ENCODE data around the gene COBLL1. TPM values are rescaled to one million over a fixed set of nuclear protein-coding genes. Genes with fewer than 3 reads are reported as not detected.
A peak's percentile ranks its signal among the peaks of the same experiment; 100 is the strongest.
"Not testable (repeated sequence)": the region's sequence is repeated elsewhere in the genome, so short reads cannot be mapped to it uniquely, and the experiment has no call there.

Gene COBLL1
- total and polyA plus RNA-seq, 2 experiments from 2014 or later, result 87.3 to 146 TPM

DNA sequence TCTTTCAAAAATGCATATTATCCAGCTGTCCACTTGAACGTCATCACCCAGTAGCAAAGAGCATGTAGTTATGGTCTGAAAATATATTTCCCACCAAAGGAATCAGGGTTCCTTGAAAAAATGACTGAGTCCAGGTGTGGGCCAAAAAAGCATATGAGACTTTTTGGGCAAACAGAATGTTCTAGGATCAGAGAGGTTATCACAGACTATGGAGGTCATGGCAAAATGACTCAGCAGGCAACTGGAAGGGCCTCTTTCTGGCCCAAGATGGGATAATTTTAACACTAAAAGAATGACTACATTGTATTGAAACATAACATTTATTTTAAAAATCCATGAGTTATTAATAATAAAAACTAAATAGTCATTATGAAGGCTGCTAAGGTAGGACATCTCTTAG, 77.1 kb downstream of the COBLL1 start:
- no peak overlapping the region for H3K4me3 ChIP-seq
- no peaks in the 10 kb centered on the region for H3K4me1 ChIP-seq (ENCODE audit: insufficient read depth)
- no peak for DNase-seq (ENCODE audit: low spot score)
- no peak overlapping the region for H3K4me2 ChIP-seq
- no peaks in the 10 kb centered on the region for H3K9me3 ChIP-seq (ENCODE audit: low read depth)
- H3K27me3 ChIP-seq, result no peaks in the 10 kb centered on the region
- WGBS (ENCODE audit: low lambda C conversion rate, missing lambda C conversion rate), result 96% methylated on average over 1 of the region's 1 CpG
- no peaks in the 10 kb centered on the region for H3K36me3 ChIP-seq (replicated peaks; ENCODE audit: insufficient read depth, low read depth)
- H3K27ac ChIP-seq, result no peak overlapping the region
- H3K79me2 ChIP-seq, result peaks cover 93% of the 10 kb centered on the region
- no peak overlapping the region for H2AFZ ChIP-seq
- H3K9me2 ChIP-seq (replicated peaks; ENCODE audit: insufficient read depth), result no peaks in the 10 kb centered on the region
- H4K20me1 ChIP-seq (ENCODE audit: insufficient read depth, poor library complexity, severe bottlenecking), result peaks cover 18% of the 10 kb centered on the region
- TF ChIP-seq EZH2phosphoT487 (IDR thresholded peaks at IDR 0.05; ENCODE audit: low read depth, severe bottlenecking, unreplicated experiment), result no peak
- TF ChIP-seq CTCF (IDR thresholded peaks at IDR 0.05; ENCODE audit: poor library complexity), result no peak
- no peak for TF ChIP-seq EZH2 (IDR thresholded peaks at IDR 0.05; ENCODE audit: borderline replicate concordance)

DNA sequence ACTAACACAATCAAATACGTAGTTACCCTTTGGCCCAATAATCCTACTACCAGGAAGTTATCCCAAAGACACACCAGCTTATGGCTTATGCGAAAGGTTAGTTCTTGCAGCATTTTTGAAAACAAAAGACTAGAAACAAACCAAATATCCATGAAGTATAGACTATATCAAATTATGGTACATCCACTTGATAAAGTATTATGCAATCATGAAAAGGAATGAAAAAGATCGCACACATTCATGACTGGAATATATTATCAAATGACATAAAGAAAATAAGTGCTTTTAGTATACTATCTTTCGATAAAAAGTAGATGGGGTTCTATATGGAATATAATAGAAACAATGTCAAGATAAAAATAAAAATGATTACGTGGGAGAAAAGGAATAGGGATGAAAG, 78.2 kb downstream of the COBLL1 start:
- Histone ChIP-seq H3K4me2 (no peak overlapping the region), H4K20me1 (ENCODE audit: insufficient read depth, poor library complexity, severe bottlenecking) (peaks cover 18% of the 10 kb centered on the region), H3K79me2 (peaks cover 94% of the 10 kb centered on the region), H3K9me3 (ENCODE audit: low read depth) (no peaks in the 10 kb centered on the region), H3K4me3 (peak overlapping the region; percentile 1), H3K9me2 (replicated peaks; ENCODE audit: insufficient read depth) (no peaks in the 10 kb centered on the region), H2AFZ (no peak overlapping the region), H3K4me1 (ENCODE audit: insufficient read depth) (peaks cover 7% of the 10 kb centered on the region), H3K27ac (no peak overlapping the region), H3K36me3 (replicated peaks; ENCODE audit: insufficient read depth, low read depth) (no peaks in the 10 kb centered on the region), H3K27me3 (no peaks in the 10 kb centered on the region)
- TF ChIP-seq EZH2 (IDR thresholded peaks at IDR 0.05; ENCODE audit: borderline replicate concordance), result no peak
- no peak for TF ChIP-seq CTCF (IDR thresholded peaks at IDR 0.05; ENCODE audit: poor library complexity)
- TF ChIP-seq EZH2phosphoT487 (IDR thresholded peaks at IDR 0.05; ENCODE audit: low read depth, severe bottlenecking, unreplicated experiment), result no peak
- WGBS (ENCODE audit: low lambda C conversion rate, missing lambda C conversion rate), result 93% methylated on average over 5 of the region's 5 CpGs
- no peak for DNase-seq (ENCODE audit: low spot score)

DNA sequence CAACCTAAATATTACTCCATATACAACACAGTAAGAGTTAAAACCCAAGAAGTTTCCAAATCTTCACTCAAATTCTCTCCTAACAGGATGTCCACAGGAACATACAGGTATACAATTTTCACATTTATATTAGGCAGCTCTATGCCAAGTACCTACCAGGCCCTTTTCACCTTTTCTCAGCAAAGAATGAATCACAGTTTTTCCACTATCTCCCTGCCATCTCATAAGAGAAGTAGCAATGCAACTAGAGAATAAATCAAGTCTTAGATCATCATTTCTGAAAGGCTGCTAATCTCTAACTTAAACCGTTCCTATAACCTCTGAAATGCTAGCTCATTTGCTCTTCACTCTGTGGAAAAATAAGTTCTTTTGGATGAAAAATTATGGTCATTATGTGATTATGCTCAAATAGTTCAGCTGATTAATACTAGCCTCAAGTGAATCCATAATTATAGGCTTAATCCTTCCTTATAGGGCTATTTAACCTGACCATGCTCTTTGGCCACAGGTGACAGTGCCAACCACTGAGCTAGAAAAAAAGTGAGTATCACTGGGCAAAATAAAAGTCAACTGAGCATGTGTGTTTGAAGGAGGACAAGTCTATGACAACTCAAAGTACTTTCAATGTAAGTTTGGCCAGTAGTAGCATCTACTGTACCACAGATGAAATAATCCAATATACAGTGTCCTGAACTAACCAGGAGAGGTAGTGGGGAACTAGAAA, 79.7 kb downstream of the COBLL1 start:
- no peak for DNase-seq (ENCODE audit: low spot score)
- Histone ChIP-seq H4K20me1 (ENCODE audit: insufficient read depth, poor library complexity, severe bottlenecking) (peaks cover 17% of the 10 kb centered on the region), H3K9me2 (replicated peaks; ENCODE audit: insufficient read depth) (no peaks in the 10 kb centered on the region), H3K79me2 (peaks cover 94% of the 10 kb centered on the region), H3K4me1 (ENCODE audit: insufficient read depth) (peaks cover 16% of the 10 kb centered on the region), H3K36me3 (replicated peaks; ENCODE audit: insufficient read depth, low read depth) (no peaks in the 10 kb centered on the region), H3K9me3 (ENCODE audit: low read depth) (no peaks in the 10 kb centered on the region), H2AFZ (no peak overlapping the region), H3K4me3 (no peak overlapping the region), H3K27ac (no peak overlapping the region), H3K27me3 (no peaks in the 10 kb centered on the region), H3K4me2 (no peak overlapping the region)
- TF ChIP-seq EZH2 (IDR thresholded peaks at IDR 0.05; ENCODE audit: borderline replicate concordance) (no peak), CTCF (IDR thresholded peaks at IDR 0.05; ENCODE audit: poor library complexity) (no peak), EZH2phosphoT487 (IDR thresholded peaks at IDR 0.05; ENCODE audit: low read depth, severe bottlenecking, unreplicated experiment) (no peak)
- WGBS (ENCODE audit: low lambda C conversion rate, missing lambda C conversion rate), result 81% methylated on average over 1 of the region's 1 CpG

- Histone ChIP-seq H3K79me2 (peaks cover 94% of the 10 kb centered on the region), H4K20me1 (ENCODE audit: insufficient read depth, poor library complexity, severe bottlenecking) (peaks cover 11% of the 10 kb centered on the region), H3K4me1 (ENCODE audit: insufficient read depth) (peaks cover 20% of the 10 kb centered on the region)
- not testable (repeated sequence) for H3K27ac ChIP-seq; H3K9me3 ChIP-seq (ENCODE audit: low read depth); DNase-seq (ENCODE audit: low spot score); H3K4me3 ChIP-seq; H2AFZ ChIP-seq; H3K4me2 ChIP-seq; H3K36me3 ChIP-seq (replicated peaks; ENCODE audit: insufficient read depth, low read depth); H3K27me3 ChIP-seq; H3K9me2 ChIP-seq (replicated peaks; ENCODE audit: insufficient read depth)
- 98% methylated on average over 9 of the region's 9 CpGs for WGBS (ENCODE audit: low lambda C conversion rate, missing lambda C conversion rate)
Measured at GRCh38 chr2:164761201-164761600, 80.4 kb downstream of the COBLL1 start.

Measured in hepatocyte (in vitro differentiated cells).